Smooth muscle cell (in vitro differentiated cells): ENCODE results near the gene FAM50B. TPM values are rescaled to one million over a fixed set of nuclear protein-coding genes. Genes with fewer than 3 reads are reported as not detected.

Experiments
- DNase-seq: peaks from one replicate; lab custom pipeline; 2025; ENCODE audit not compliant: unreplicated experiment; lab: John Stamatoyannopoulos, UW
- H2AFZ ChIP-seq: fragments of 200-600 bp; sonication (generic); 2 replicates; pipeline ENCODE4 v1.6.0; 2016; ENCODE audit warnings: antibody characterized with exemption, low read depth, mild to moderate bottlenecking
- H3F3A ChIP-seq: fragments of 200-600 bp; sonication (generic); 2 replicates; pipeline ENCODE4 v1.6.0; 2017; ENCODE audit warnings: antibody characterized with exemption, low read depth
- H3K27ac ChIP-seq: fragments of 200-600 bp; sonication (generic); 2 replicates; pipeline ENCODE4 v1.5.1; 2016; ENCODE audit warnings: low read depth, mild to moderate bottlenecking
- H3K27me3 ChIP-seq: fragments of 200-600 bp; sonication (generic); 2 replicates; pipeline ENCODE4 v1.6.1; 2016; ENCODE audit warnings: low read depth, mild to moderate bottlenecking
- H3K36me3 ChIP-seq: fragments of 200-600 bp; sonication (generic); 2 replicates; pipeline ENCODE4 v1.5.1; 2016; ENCODE audit warnings: low read depth
- H3K4me1 ChIP-seq: fragments of 200-600 bp; sonication (generic); 2 replicates; pipeline ENCODE4 v1.5.1; 2016; ENCODE audit warnings: low read depth
- H3K4me2 ChIP-seq: fragments of 200-600 bp; sonication (generic); 2 replicates; pipeline ENCODE4 v1.6.0; 2016; ENCODE audit warnings: mild to moderate bottlenecking
- H3K4me3 ChIP-seq: fragments of 200-600 bp; sonication (generic); 2 replicates; pipeline ENCODE4 v1.5.1; 2016; ENCODE audit warnings: mild to moderate bottlenecking
- H3K79me2 ChIP-seq: fragments of 200-600 bp; sonication (generic); 2 replicates; pipeline ENCODE4 v1.6.0; 2016; ENCODE audit warnings: low read depth, mild to moderate bottlenecking
- H3K9ac ChIP-seq: fragments of 200-600 bp; sonication (generic); 2 replicates; pipeline ENCODE4 v1.6.0; 2016; ENCODE audit warnings: low read depth
- H3K9me3 ChIP-seq: fragments of 200-600 bp; sonication (generic); replicated peaks from 2 replicates; pipeline ENCODE4 v1.5.1; 2016; ENCODE audit warnings: low read depth
- H4K20me1 ChIP-seq: fragments of 200-600 bp; sonication (generic); 2 replicates; pipeline ENCODE4 v1.6.0; 2016; ENCODE audit warnings: low read depth
- WGBS: methylation state at CpG from one replicate; pipeline ENCODE4 v1.1.7; 2016; ENCODE audit warnings: low lambda C conversion rate; 5-methylcytosine and 5-hydroxymethylcytosine counted together
- polyA plus RNA-seq: library from polyadenylated mRNA; unstranded; fragments of >200 nt; fragmentation: Nextera tagmentation; extraction: Ambion mirVana; gene quantifications from 2 replicates; pipeline ENCODE4 v1.2.1, GENCODE V29; 2016
- total RNA-seq: library from RNA; depleted of rRNA; stranded (reverse); fragments of >200 nt; gene quantifications from 2 replicates; pipeline ENCODE4 v1.2.3, GENCODE V29; 2014
- TF ChIP-seq, protein P1 (sequence below): fragments of 200-600 bp; sonication (generic); IDR thresholded peaks from 2 replicates; pipeline ENCODE4 v1.5.1; 2017; ENCODE audit warnings: borderline replicate concordance, mild to moderate bottlenecking, antibody characterized with exemption; ENCODE audit not compliant: insufficient read depth, poor library complexity, severe bottlenecking

FAM50B gene
- total and polyA plus RNA-seq, 2 experiments from 2014 or later = 4.3 to 6.3 TPM

DNA sequence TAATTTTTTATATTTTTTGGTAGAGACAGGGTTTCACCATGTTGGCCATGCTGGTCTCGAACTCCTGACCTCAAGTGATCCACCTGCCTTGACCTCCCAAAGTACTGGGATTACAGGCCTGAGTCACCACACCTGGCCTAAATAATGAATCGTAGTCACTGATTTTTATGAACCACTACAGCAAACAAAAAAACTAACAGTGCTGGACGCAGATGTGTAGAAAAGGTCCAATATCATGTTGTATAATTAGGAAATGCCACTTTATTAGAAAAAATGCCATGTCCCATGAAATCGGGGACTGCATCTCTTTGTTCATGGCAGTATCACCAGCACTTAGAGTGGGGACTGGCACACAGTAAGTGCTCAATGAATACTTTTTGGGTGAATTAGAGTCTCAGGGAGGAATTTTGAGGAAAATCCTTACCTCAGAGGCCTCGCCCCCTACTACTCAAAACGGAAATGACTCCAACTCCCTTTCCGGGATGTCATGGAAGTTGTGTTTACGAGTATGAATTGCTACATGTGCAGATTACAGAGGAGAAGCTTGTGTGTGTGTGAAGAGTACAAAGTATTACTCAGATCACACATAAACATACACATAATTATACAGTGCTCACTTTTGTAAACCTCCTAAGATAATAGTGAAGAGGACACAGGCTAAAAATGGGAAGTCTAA is 43.6 kb upstream of the FAM50B start:
- TF ChIP-seq, protein P1, sequence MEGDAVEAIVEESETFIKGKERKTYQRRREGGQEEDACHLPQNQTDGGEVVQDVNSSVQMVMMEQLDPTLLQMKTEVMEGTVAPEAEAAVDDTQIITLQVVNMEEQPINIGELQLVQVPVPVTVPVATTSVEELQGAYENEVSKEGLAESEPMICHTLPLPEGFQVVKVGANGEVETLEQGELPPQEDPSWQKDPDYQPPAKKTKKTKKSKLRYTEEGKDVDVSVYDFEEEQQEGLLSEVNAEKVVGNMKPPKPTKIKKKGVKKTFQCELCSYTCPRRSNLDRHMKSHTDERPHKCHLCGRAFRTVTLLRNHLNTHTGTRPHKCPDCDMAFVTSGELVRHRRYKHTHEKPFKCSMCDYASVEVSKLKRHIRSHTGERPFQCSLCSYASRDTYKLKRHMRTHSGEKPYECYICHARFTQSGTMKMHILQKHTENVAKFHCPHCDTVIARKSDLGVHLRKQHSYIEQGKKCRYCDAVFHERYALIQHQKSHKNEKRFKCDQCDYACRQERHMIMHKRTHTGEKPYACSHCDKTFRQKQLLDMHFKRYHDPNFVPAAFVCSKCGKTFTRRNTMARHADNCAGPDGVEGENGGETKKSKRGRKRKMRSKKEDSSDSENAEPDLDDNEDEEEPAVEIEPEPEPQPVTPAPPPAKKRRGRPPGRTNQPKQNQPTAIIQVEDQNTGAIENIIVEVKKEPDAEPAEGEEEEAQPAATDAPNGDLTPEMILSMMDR = no peak
- no peak overlapping the region for H3K4me3 ChIP-seq
- H3K36me3 ChIP-seq = no peaks in the 10 kb centered on the region
- no peak for DNase-seq
- H3K9me3 ChIP-seq = no peaks in the 10 kb centered on the region
- peak overlapping the region; percentile 9 for H3K27ac ChIP-seq
- H3F3A ChIP-seq = no peaks in the 10 kb centered on the region
- WGBS = 75% methylated on average over 8 of the region's 8 CpGs
- no peak overlapping the region for H2AFZ ChIP-seq
- H3K4me1 ChIP-seq = peaks cover 11% of the 10 kb centered on the region
- peak overlapping the region; percentile 17 for H3K4me2 ChIP-seq
- no peaks in the 10 kb centered on the region for H3K27me3 ChIP-seq
- no peaks in the 10 kb centered on the region for H4K20me1 ChIP-seq
- H3K79me2 ChIP-seq = no peaks in the 10 kb centered on the region
- H3K9ac ChIP-seq = no peak overlapping the region

DNA sequence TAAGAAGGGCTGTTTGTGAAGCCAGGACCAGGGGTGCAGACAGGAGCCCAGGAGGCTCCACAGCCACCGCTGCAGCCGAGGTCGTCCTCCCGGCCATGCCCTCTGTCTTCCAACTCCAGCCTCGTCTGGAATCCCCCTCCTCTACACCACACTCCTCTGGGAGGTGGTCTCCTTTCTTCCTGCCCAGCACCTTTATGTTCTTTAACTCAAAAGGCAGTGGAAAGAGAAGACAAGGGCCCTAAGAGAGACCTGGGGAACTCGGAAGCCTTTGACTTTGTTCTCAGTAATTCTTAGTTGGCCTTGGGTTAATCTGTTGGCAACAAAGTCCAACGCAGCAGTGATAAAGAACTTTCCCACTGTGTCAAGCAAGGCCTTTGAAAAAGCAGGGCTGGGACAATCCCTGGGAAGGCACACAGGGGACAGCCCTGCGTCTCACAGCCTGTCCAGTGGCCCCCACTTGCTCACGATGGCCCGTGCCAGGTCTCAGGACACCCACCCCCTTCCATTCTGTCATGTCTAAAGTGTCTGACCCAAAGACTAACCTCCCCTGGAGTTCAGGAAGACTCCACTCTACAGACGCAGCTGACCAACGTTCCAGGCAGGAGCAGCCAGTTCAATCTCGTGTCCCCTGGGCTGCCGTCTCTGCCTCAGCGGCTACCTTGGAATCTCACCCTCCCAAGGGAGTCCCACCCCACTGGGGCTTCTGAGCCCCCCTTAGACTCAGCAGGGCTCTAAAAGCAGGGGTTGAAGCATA is 42.8 kb upstream of the FAM50B start:
- peaks cover 5% of the 10 kb centered on the region for H3K4me1 ChIP-seq
- no peak overlapping the region for H3K9ac ChIP-seq
- peak overlapping the region; percentile 45 for H2AFZ ChIP-seq
- H3K79me2 ChIP-seq = no peaks in the 10 kb centered on the region
- TF ChIP-seq, protein P1 = no peak
- H3K27me3 ChIP-seq = no peaks in the 10 kb centered on the region
- H3K27ac ChIP-seq = peak overlapping the region; percentile 9
- no peaks in the 10 kb centered on the region for H3K36me3 ChIP-seq
- H3K4me2 ChIP-seq = no peak overlapping the region
- WGBS = 90% methylated on average over 15 of the region's 15 CpGs
- no peaks in the 10 kb centered on the region for H3K9me3 ChIP-seq
- no peak overlapping the region for H3K4me3 ChIP-seq
- no peaks in the 10 kb centered on the region for H4K20me1 ChIP-seq
- H3F3A ChIP-seq = no peaks in the 10 kb centered on the region
- DNase-seq = no peak

GRCh38 chr6:3808199-3808598 is 41.0 kb upstream of the FAM50B start:
- TF ChIP-seq, protein P1 = no peak
- peaks cover 1% of the 10 kb centered on the region for H3F3A ChIP-seq
- H3K27me3 ChIP-seq = no peaks in the 10 kb centered on the region
- H4K20me1 ChIP-seq = no peaks in the 10 kb centered on the region
- no peaks in the 10 kb centered on the region for H3K9me3 ChIP-seq
- no peak for DNase-seq
- H3K36me3 ChIP-seq = no peaks in the 10 kb centered on the region
- H3K4me2 ChIP-seq = peak overlapping the region; percentile 18
- no peak overlapping the region for H3K9ac ChIP-seq
- H2AFZ ChIP-seq = no peak overlapping the region
- peak overlapping the region; percentile 30 for H3K27ac ChIP-seq
- 77% methylated on average over 3 of the region's 3 CpGs for WGBS
- no peaks in the 10 kb centered on the region for H3K79me2 ChIP-seq
- no peak overlapping the region for H3K4me3 ChIP-seq
- peaks cover 4% of the 10 kb centered on the region for H3K4me1 ChIP-seq
